ENCODE data around the gene SSUH2. TPM values are rescaled to one million over a fixed set of nuclear protein-coding genes. Genes with fewer than 3 reads are reported as not detected.

SSUH2 gene
- total RNA-seq, 1 donor from 2014 or later = not detected

DNA sequence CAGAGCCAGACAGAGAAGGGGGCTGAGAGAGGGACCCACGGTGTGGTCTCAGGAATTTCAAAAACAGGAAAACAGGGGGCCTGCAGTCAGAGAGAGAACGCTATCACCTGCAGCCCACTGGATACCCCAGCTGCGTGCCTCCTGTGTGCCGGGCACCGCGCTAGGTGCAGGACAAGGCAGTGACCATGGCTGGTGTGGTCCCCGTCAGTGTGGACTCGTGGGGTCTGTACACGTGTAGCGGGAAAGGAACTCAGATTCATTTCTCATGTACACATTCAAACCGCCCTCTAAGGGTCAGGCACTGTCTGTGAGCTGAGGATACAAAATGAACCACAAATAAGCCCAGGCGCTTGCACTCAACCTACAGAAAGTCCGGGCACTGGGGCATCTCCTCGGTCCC is 20.9 kb downstream of the SSUH2 start:
- Histone ChIP-seq H3K9me3 (no peaks in the 10 kb centered on the region), H3K4me3 (no peak overlapping the region), H3K4me1 (peaks cover 5 to 11% of the 10 kb centered on the region in 2 donors), H3K27ac (no peak overlapping the region), H3K27me3 (no peaks in the 10 kb centered on the region), H3K36me3 (no peaks in the 10 kb centered on the region)
- intact Hi-C loops (cut with DNase I) = loop anchor here (2.0 kb wide), 1 partner anchor 181 kb away; no protein-coding TSS in a partner anchor
- no peak for DNase-seq (ENCODE audit: low spot score in 2 of 2)
- TF ChIP-seq CTCF (IDR thresholded peaks at IDR 0.05) = no peak

- Histone ChIP-seq H3K27ac (no peak overlapping the region), H3K36me3 (no peaks in the 10 kb centered on the region), H3K9me3 (no peaks in the 10 kb centered on the region), H3K4me3 (no peak overlapping the region), H3K27me3 (no peaks in the 10 kb centered on the region), H3K4me1 (peaks cover 5 to 11% of the 10 kb centered on the region in 2 donors)
- DNase-seq (ENCODE audit: low spot score in 2 of 2) = peak in 1 of 2 donors; percentile 78
- intact Hi-C loops (cut with DNase I) = loop anchor here (2.0 kb wide), 1 partner anchor 180 kb away; no protein-coding TSS in a partner anchor
- TF ChIP-seq CTCF (IDR thresholded peaks at IDR 0.05) = peak; percentile 73 to 94 (median 82)
Measured at GRCh38 chr3:8622873-8623691, 21.5 kb downstream of the SSUH2 start.

- Histone ChIP-seq H3K4me1 (peaks cover 5 to 11% of the 10 kb centered on the region in 2 donors), H3K36me3 (no peaks in the 10 kb centered on the region), H3K27me3 (no peaks in the 10 kb centered on the region), H3K27ac (peak overlapping the region; percentile 19 to 35), H3K4me3 (no peak overlapping the region), H3K9me3 (no peaks in the 10 kb centered on the region)
- no peak for TF ChIP-seq CTCF (IDR thresholded peaks at IDR 0.05)
- intact Hi-C loops (cut with DNase I) = loop anchor here (2.0 kb wide), 1 partner anchor 179 kb away; no protein-coding TSS in a partner anchor
- peak in 1 of 2 donors; percentile 66 for DNase-seq (ENCODE audit: low spot score in 2 of 2)
Measured at GRCh38 chr3:8621872-8622271, 22.7 kb downstream of the SSUH2 start.

DNA sequence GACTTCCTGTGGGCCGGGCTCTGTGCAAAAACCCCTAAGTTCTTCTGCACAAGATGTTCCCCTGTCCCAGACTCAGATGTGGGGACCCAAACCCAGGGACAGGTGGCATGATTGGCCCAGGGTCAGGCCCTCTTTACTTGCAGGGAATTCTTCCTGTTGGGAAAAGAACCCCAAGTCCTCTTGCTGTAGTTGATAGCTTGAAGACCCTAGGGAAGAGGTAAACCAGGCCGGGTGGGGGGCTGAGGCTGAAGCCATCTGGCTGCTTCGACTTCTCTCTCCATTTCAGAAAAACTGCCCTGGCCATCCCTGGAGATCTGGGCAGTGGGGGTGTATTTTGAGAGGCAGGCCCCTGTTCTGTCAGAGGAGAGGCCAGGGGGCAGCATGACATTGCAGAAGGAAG is 23.5 kb downstream of the SSUH2 start:
- no peaks in the 10 kb centered on the region for H3K27me3 ChIP-seq
- H3K4me3 ChIP-seq = no peak overlapping the region
- no peaks in the 10 kb centered on the region for H3K36me3 ChIP-seq
- TF ChIP-seq CTCF (IDR thresholded peaks at IDR 0.05) = no peak
- intact Hi-C loops (cut with DNase I) = no loop called here
- H3K27ac ChIP-seq = peak overlapping the region in 1 of 2 donors; percentile 5
- no peaks in the 10 kb centered on the region for H3K9me3 ChIP-seq
- H3K4me1 ChIP-seq = peaks cover 5 to 11% of the 10 kb centered on the region in 2 donors
- peak in 1 of 2 donors; percentile 56 for DNase-seq (ENCODE audit: low spot score in 2 of 2)

GRCh38 chr3:8619548-8619947 is 25.1 kb downstream of the SSUH2 start:
- Histone ChIP-seq H3K4me3 (no peak overlapping the region), H3K27me3 (no peaks in the 10 kb centered on the region), H3K27ac (no peak overlapping the region), H3K36me3 (no peaks in the 10 kb centered on the region), H3K4me1 (peaks cover 5 to 11% of the 10 kb centered on the region in 2 donors), H3K9me3 (no peaks in the 10 kb centered on the region)
- intact Hi-C loops (cut with DNase I) = no loop called here
- no peak for DNase-seq (ENCODE audit: low spot score in 2 of 2)
- TF ChIP-seq CTCF (IDR thresholded peaks at IDR 0.05) = no peak

All from ascending aorta (tissue), 2 donors.